PFSK-1 (cell line): ENCODE measurements around the gene NRP1.

Experiments
- FOXP2 ChIP-seq: optimal IDR thresholded peaks from 2 replicates; pipeline ENCODE3; 2011; ENCODE audit warnings: borderline replicate concordance, control low read depth, inconsistent platforms; ENCODE audit not compliant: insufficient read depth; ENCODE audit errors: extremely low read length, extremely low read depth
- POLR2AphosphoS5 ChIP-seq: IDR thresholded peaks from 2 replicates; pipeline ENCODE4 v1.6.1; 2012; ENCODE audit warnings: low read depth, mild to moderate bottlenecking, control low read depth, low read length, moderate library complexity
- SIN3A ChIP-seq: IDR thresholded peaks from 2 replicates; pipeline ENCODE4 v1.6.1; 2012; ENCODE audit warnings: mild to moderate bottlenecking, low read length, moderate library complexity, borderline replicate concordance; ENCODE audit not compliant: insufficient read depth
- TAF1 ChIP-seq: IDR thresholded peaks from 2 replicates; pipeline ENCODE4 v1.6.1; 2012; ENCODE audit warnings: low read length, control low read depth, borderline replicate concordance; ENCODE audit not compliant: insufficient read depth
- TF ChIP-seq, protein P1 (sequence below), 2 experiments: IDR thresholded peaks; 2 replicates each; pipeline versions ENCODE4 v1.6.1 to v1.8.0; 2011 to 2012; ENCODE audit warnings: low read depth in 2 of 2, low read length in 2 of 2, control low read depth in 1 of 2, inconsistent platforms in 1 of 2, mild to moderate bottlenecking in 1 of 2, moderate library complexity in 1 of 2; ENCODE audit not compliant: insufficient read depth in 1 of 2

DNA sequence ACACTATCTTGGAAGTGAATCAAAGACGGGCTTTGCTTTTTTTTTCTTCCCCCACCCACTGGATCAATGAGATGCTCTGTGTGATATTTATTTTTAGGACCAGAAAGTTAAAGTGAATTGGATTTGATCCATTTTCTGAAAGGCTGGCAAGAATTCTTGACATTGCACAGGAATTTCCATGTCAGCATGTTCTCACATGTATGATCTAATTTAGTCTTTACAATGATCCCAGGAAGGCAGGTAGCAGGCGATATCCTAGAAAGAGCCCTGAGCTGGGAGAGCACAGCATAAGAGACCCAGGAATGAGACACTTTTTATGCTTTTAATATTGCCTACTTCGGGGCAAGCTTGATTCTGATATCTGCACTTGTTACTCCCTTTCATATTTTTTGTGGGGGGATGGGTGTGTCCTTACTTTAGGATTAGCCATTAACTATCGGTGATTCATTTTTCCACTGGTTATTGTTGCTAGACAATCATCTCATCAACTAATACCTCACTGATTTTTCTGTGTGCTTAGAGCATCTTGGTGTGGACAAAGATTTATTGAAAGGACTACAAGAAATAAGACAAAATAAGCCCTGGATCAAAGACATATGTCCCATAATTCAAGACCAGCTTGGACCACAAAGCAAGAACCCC is 58.1 kb downstream of the NRP1 start:
- TF ChIP-seq, protein P1, sequence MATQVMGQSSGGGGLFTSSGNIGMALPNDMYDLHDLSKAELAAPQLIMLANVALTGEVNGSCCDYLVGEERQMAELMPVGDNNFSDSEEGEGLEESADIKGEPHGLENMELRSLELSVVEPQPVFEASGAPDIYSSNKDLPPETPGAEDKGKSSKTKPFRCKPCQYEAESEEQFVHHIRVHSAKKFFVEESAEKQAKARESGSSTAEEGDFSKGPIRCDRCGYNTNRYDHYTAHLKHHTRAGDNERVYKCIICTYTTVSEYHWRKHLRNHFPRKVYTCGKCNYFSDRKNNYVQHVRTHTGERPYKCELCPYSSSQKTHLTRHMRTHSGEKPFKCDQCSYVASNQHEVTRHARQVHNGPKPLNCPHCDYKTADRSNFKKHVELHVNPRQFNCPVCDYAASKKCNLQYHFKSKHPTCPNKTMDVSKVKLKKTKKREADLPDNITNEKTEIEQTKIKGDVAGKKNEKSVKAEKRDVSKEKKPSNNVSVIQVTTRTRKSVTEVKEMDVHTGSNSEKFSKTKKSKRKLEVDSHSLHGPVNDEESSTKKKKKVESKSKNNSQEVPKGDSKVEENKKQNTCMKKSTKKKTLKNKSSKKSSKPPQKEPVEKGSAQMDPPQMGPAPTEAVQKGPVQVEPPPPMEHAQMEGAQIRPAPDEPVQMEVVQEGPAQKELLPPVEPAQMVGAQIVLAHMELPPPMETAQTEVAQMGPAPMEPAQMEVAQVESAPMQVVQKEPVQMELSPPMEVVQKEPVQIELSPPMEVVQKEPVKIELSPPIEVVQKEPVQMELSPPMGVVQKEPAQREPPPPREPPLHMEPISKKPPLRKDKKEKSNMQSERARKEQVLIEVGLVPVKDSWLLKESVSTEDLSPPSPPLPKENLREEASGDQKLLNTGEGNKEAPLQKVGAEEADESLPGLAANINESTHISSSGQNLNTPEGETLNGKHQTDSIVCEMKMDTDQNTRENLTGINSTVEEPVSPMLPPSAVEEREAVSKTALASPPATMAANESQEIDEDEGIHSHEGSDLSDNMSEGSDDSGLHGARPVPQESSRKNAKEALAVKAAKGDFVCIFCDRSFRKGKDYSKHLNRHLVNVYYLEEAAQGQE (IDR thresholded peaks at IDR 0.05; ENCODE audit: insufficient read depth in 1 of 2, low read depth in 2 of 2, low read length in 2 of 2) = no peak
- TF ChIP-seq POLR2AphosphoS5 (no peak), SIN3A (no peak), TAF1 (no peak), FOXP2 (no peak)
